Thyroid gland (tissue), 4 donors: Measurements from ENCODE around the gene STXBP1.

Source experiments
- POLR2A ChIP-seq, 2 donors: fragments of 450-650 bp; IDR thresholded peaks; one replicate each; pipeline ENCODE4 v1.6.1; 2017; ENCODE audit warnings: antibody characterized with exemption in 2 of 2, mild to moderate bottlenecking in 2 of 2, moderate library complexity in 1 of 2
- TF ChIP-seq, protein P1 (sequence below), 6 experiments: fragments of 200-600 bp in 3 of 6; fragments of 450-650 bp in 3 of 6; sonication (generic) in 3 of 6; IDR thresholded peaks; one replicate each; pipeline ENCODE4 v1.5.1; 2016 to 2019; ENCODE audit warnings: antibody characterized with exemption in 6 of 6, mild to moderate bottlenecking in 2 of 6, inconsistent platforms in 1 of 6, moderate library complexity in 1 of 6

DNA sequence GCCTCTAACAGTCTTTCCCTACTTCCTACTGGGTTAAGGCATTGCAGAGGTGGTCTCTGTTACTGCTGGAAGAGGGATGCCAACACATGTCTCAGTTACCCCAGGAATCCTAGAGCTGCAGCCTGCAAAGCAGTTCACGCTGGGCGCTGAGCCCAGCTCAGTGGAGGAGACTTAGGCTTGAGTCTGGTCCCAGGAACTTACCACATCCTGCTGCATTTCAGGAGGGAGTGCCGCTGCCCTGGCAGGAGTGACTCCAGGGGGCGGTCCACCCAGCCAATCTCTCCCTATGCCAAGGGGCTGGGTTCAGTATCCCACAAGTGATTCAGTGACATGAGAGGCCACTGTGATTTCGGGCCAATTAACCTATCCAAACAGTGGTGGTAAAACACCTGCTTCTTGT, 111.4 kb downstream of the STXBP1 start:
- TF ChIP-seq, protein P1, sequence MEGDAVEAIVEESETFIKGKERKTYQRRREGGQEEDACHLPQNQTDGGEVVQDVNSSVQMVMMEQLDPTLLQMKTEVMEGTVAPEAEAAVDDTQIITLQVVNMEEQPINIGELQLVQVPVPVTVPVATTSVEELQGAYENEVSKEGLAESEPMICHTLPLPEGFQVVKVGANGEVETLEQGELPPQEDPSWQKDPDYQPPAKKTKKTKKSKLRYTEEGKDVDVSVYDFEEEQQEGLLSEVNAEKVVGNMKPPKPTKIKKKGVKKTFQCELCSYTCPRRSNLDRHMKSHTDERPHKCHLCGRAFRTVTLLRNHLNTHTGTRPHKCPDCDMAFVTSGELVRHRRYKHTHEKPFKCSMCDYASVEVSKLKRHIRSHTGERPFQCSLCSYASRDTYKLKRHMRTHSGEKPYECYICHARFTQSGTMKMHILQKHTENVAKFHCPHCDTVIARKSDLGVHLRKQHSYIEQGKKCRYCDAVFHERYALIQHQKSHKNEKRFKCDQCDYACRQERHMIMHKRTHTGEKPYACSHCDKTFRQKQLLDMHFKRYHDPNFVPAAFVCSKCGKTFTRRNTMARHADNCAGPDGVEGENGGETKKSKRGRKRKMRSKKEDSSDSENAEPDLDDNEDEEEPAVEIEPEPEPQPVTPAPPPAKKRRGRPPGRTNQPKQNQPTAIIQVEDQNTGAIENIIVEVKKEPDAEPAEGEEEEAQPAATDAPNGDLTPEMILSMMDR (IDR thresholded peaks at IDR 0.05) = no peak
- TF ChIP-seq POLR2A (IDR thresholded peaks at IDR 0.05) = no peak
